ENCODE data around the gene ALDH1L2. TPM values are rescaled to one million over a fixed set of nuclear protein-coding genes. Genes with fewer than 3 reads are reported as not detected.
"Not testable (repeated sequence)": the region's sequence is repeated elsewhere in the genome, so short reads cannot be mapped to it uniquely, and the experiment has no call there.

The ALDH1L2 gene
- total RNA-seq, 1 donor from 2014 or later = 20.0 TPM

- no peak for DNase-seq (ENCODE audit: low spot score)
These were observed 99.1 kb downstream of the ALDH1L2 start for GRCh38 chr12:104985206-104985605.

GRCh38 chr12:104977688-104978087, 106.6 kb downstream of the ALDH1L2 start:
- not testable (repeated sequence) for DNase-seq (ENCODE audit: low spot score)

GRCh38 chr12:104976703-104977102, 107.6 kb downstream of the ALDH1L2 start:
- no peak for DNase-seq (ENCODE audit: low spot score)

GRCh38 chr12:104975587-104976343, 108.5 kb downstream of the ALDH1L2 start:
- no peak for DNase-seq (ENCODE audit: low spot score)

GRCh38 chr12:104974626-104975290, 109.5 kb downstream of the ALDH1L2 start:
- DNase-seq (ENCODE audit: low spot score) = peak; percentile 50

- DNase-seq (ENCODE audit: low spot score) = no peak
These were observed 111.0 kb downstream of the ALDH1L2 start for GRCh38 chr12:104973250-104973649.

GRCh38 chr12:104971306-104971705, 113.0 kb downstream of the ALDH1L2 start:
- no peak for DNase-seq (ENCODE audit: low spot score)

Other genes starting within 250 kb of the ALDH1L2 start
- gene SLC41A2, start 126.2 kb downstream of the ALDH1L2 start, total RNA-seq (ENCODE audit: insufficient read depth, low replicate concordance) = 17.3 TPM
- 7.7 TPM for gene NOPCHAP1, start 98.1 kb downstream of the ALDH1L2 start, total RNA-seq (ENCODE audit: insufficient read depth, low replicate concordance)
- gene WASHC4, start 23.3 kb upstream of the ALDH1L2 start, total RNA-seq (ENCODE audit: insufficient read depth, low replicate concordance) = 174 TPM
- gene APPL2, start 151.7 kb upstream of the ALDH1L2 start, total RNA-seq (ENCODE audit: insufficient read depth, low replicate concordance) = 42.6 TPM
- 94.9 TPM for gene C12orf75, start 246.2 kb upstream of the ALDH1L2 start, total RNA-seq (ENCODE audit: insufficient read depth, low replicate concordance)